Stimulated activated effector memory CD8-positive, alpha-beta T cell treated with anti-CD3 and anti-CD28 coated beads, Interleukin-12 subunit alpha, Interleukin-12 subunit beta, amount 100 ng/mL, for 72 hours (primary cell): ENCODE measurements around the gene HRH2.
"Not testable (repeated sequence)": the region's sequence is repeated elsewhere in the genome, so short reads cannot be mapped to it uniquely, and the experiment has no call there.

Source experiments
- ATAC-seq: fragments of 150-1000 bp; cut with Tn5 transposase; 2 replicates; pipeline ENCODE4 v1.10.0; 2021
- DNase-seq, 2 donors: peaks; one replicate each; pipeline ENCODE4 v3.0.0; 2021 to 2022; ENCODE audit warnings: low spot score in 2 of 2
- H3K27ac Mint-ChIP-seq: one replicate; pipeline ENCODE4 v1.8.0; 2022; ENCODE audit warnings: mild to moderate bottlenecking, mixed read lengths
- H3K36me3 Mint-ChIP-seq: one replicate; pipeline ENCODE4 v1.8.0; 2022; ENCODE audit warnings: mild to moderate bottlenecking, mixed read lengths
- H3K4me1 Mint-ChIP-seq: one replicate; pipeline ENCODE4 v1.8.0; 2022; ENCODE audit warnings: mixed read lengths
- H3K4me3 Mint-ChIP-seq: one replicate; pipeline ENCODE4 v1.8.0; 2022; ENCODE audit warnings: mild to moderate bottlenecking, mixed read lengths
- H3K9me3 Mint-ChIP-seq: one replicate; pipeline ENCODE4 v1.8.0; 2022; ENCODE audit warnings: mixed read lengths

HRH2 gene

DNA sequence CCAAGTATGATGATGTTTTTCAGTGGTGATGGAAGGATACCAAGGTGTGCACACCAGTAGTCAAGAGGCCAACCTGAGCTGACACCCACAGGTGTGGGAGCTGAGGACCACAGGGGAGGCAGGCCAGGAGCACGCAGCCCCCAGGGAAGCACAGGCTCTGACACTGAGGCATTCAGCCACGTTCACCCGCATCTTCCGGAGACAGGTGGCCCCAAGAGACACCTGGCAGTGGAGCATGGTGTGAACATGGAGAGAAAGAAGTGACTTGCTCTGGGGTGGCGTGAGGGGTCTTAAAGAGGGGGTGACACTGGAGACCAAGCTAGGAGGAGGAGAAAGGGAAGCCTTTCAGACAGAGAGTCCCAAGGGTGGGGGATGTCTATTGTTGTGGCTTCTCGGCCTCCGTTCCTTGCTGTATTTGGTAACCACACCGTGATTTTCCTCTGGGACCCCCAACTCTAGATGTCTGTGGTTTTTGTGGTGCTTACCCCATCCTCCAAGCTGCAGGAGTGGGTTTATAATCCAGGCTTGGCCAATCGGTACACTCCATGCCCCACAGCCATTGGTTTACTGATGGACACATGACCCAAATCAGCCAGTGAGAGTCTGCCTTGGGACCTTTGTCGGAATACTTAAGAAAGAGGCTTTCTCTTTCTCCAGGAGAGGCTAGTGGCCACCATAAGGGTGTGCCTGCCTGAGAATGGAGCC, 84.6 kb downstream of the HRH2 start:
- no peak overlapping the region for H3K4me3 Mint-ChIP-seq
- H3K4me1 Mint-ChIP-seq = peaks cover under 1% of the 10 kb centered on the region
- DNase-seq (no peak), ATAC-seq (no peak)
- no peaks in the 10 kb centered on the region for H3K9me3 Mint-ChIP-seq
- H3K36me3 Mint-ChIP-seq = no peaks in the 10 kb centered on the region
- no peak overlapping the region for H3K27ac Mint-ChIP-seq

DNA sequence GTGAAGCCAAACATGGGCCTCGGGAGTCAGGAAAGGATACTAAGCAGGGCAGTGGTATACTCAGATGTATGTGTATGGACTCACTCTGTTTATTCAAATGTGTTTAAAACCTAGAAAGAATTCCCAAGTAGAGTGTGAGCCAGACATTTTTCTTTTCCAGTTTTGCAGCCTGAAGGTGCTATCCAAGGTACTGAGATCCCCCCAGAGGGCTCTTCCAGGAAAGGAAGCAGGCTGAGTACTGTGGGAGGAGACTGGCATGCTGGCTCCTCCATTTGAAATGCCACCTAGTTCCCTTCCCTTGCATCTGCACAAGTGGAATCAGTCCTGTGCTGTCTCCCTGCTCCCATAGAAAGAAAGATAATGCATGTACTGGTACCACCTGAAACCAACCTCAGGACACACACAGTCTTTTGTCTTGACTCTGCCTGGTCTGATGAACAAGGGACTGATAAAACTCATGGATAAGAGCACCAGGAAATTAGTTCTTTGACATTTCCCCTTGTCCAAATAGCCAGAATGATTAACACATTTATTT, 85.9 kb downstream of the HRH2 start:
- Mint-ChIP-seq H3K36me3 (no peaks in the 10 kb centered on the region), H3K4me3 (no peak overlapping the region), H3K9me3 (no peaks in the 10 kb centered on the region), H3K27ac (no peak overlapping the region), H3K4me1 (peaks cover 7% of the 10 kb centered on the region)
- ATAC-seq (no peak), DNase-seq (no peak)

DNA sequence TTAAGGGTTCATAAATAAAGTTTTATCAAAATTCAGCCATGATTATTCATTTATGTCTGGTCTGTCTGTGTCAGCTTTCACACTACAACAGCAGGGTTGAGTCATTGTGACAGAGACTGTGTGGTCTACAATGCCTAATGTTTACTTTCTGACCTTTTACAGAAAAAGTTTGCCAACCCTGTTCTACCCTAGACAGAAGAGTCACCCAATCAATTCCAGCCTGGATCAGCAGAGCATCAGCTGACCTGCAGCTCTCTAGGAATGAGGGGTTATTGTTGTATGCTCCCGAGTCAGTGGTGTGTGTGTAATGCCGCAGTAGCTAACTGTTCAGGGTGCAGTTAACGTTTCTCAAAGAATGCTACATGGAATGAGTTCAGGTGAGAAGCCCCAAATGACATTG, 87.3 kb downstream of the HRH2 start:
- no peak overlapping the region for H3K27ac Mint-ChIP-seq
- DNase-seq = no peak
- peak; percentile 61 for ATAC-seq
- no peaks in the 10 kb centered on the region for H3K9me3 Mint-ChIP-seq
- H3K36me3 Mint-ChIP-seq = no peaks in the 10 kb centered on the region
- H3K4me3 Mint-ChIP-seq = no peak overlapping the region
- H3K4me1 Mint-ChIP-seq = peaks cover 7% of the 10 kb centered on the region

DNA sequence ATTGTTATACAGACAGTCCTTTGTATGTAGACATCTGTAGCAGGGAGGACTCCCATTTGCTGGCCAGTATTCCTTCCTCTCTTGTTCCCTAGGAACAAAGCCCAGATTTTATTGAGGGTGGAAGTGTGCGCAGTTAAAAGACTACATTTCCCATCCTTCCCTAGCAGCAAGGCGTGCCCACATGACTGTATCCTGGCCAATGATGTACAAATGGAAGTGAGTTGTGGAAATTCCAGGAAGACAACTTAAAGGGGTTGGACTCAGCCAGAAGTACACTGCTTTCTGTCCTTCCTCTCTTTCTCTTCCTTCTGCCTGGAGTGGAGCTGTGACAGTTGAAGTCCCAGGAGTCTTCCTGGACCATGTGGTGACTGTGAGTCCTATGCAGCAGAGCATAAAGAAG, 89.0 kb downstream of the HRH2 start:
- H3K27ac Mint-ChIP-seq = no peak overlapping the region
- ATAC-seq = no peak
- no peak for DNase-seq
- H3K4me1 Mint-ChIP-seq = peaks cover 7% of the 10 kb centered on the region
- H3K36me3 Mint-ChIP-seq = no peaks in the 10 kb centered on the region
- no peaks in the 10 kb centered on the region for H3K9me3 Mint-ChIP-seq
- H3K4me3 Mint-ChIP-seq = no peak overlapping the region

DNA sequence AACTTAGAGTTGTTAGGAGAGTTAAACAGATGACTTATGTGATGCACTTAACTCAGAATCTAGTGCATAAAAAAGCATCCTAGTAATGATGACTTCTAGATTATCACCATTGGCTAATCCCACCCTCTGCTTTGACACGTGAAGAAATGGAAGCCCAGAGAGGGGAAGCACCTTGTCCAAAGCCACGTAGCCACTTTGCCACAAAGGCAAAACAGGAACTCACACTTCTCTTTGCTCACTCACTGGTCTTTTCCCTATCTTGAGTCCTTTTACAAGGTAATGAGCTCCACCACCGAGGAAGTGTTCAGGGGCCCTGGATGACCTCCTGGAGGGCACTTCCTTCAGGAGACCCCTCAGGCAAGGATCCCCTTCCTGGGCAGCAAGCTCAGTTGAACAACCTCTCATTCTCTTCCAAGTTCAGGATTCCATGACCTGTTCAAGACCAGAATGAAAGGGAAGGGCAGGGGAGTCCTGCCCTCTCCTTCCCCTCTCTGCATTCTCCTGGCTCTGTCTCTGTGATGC, 89.7 kb downstream of the HRH2 start:
- Mint-ChIP-seq H3K9me3 (no peaks in the 10 kb centered on the region), H3K4me3 (no peak overlapping the region), H3K4me1 (peaks cover 7% of the 10 kb centered on the region), H3K36me3 (no peaks in the 10 kb centered on the region), H3K27ac (no peak overlapping the region)
- no peak for ATAC-seq
- DNase-seq = no peak

DNA sequence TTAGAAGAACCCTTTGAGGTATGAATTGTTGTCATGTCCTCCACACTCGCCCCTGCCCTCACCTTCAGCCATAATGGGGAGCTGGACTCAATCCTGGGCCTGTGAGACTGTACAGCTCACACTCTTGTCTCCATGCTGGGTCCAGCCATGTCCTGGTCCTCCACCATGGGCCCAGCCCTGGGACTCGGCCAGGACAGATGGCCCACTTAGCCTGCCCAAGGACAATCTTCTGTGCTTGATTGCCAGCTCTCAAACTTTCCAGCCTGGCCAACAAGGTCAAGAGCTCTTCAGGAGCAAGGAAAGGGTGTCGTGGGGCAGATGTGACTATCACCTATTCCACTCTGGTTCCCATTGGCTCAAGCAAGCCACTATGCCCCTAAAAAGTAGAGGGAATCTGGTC, 90.8 kb downstream of the HRH2 start:
- H3K27ac Mint-ChIP-seq = no peak overlapping the region
- no peaks in the 10 kb centered on the region for H3K36me3 Mint-ChIP-seq
- DNase-seq (no peak), ATAC-seq (no peak)
- no peaks in the 10 kb centered on the region for H3K9me3 Mint-ChIP-seq
- H3K4me1 Mint-ChIP-seq = peaks cover 7% of the 10 kb centered on the region
- H3K4me3 Mint-ChIP-seq = no peak overlapping the region

DNA sequence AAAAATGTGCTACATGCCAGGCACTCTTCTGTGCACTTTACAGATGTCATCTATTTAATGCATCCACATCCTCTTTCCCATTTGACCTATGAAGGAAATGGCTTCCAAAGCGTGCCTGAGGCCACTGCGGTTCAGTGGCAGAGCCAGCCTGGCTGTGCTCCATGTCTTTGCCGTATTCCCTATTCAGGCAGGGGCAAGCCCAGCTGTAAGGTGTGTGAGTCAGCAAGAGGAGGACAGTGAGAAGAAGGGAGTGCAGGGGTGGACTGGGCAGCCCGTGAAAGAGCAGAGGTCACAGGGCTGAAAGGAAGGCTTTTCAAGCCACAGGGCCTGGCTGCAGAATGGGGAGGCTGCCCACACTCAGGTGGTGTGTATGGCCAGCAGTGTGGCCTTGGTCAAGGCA, 91.7 kb downstream of the HRH2 start:
- H3K4me1 Mint-ChIP-seq = peaks cover 7% of the 10 kb centered on the region
- H3K36me3 Mint-ChIP-seq = no peaks in the 10 kb centered on the region
- no peak overlapping the region for H3K27ac Mint-ChIP-seq
- ATAC-seq = no peak
- DNase-seq = no peak
- no peaks in the 10 kb centered on the region for H3K9me3 Mint-ChIP-seq
- H3K4me3 Mint-ChIP-seq = no peak overlapping the region

DNA sequence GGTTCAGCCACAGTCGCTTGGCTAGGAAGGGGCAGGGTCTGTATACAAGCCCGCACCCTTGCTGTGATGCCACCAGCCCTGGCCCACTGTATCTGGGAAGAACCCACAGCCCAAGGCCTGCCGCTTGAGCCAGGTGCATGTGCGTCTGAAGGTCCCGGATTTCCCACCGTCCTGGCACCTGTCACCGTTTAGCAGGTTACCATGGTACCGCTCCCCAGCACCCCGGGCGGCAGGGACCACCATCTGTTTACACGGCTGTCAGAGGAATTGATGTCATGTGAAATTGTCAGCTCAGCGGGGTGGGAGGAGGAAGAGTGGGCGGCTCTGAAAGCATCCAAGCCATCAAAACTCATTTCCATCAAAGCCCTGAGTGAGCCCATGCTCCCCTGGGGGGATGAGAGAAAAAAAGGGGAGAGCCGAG, 92.7 kb downstream of the HRH2 start:
- peaks cover 7% of the 10 kb centered on the region for H3K4me1 Mint-ChIP-seq
- no peak overlapping the region for H3K27ac Mint-ChIP-seq
- no peak for ATAC-seq
- no peak overlapping the region for H3K4me3 Mint-ChIP-seq
- H3K36me3 Mint-ChIP-seq = no peaks in the 10 kb centered on the region
- no peaks in the 10 kb centered on the region for H3K9me3 Mint-ChIP-seq
- no peak for DNase-seq

DNA sequence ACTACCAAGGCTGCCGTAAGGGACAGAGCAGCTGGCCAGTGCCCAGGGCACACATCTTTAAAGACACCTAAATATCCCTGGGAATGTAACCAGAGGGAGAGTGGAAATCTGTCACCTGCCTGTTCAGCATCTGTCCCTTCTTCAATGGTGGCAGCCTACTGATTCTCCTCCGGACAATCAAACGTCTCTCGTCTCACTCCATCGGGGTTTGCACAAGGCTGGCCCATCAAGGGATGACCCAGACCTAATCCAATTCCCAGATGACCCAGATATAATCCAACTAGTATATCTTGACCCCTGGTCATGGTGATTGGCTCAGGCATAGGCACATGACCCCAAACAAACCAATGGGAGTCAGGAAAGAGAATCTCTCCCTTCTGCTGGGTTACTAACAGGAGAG, 93.5 kb downstream of the HRH2 start:
- Mint-ChIP-seq H3K36me3 (no peaks in the 10 kb centered on the region), H3K9me3 (no peaks in the 10 kb centered on the region), H3K27ac (no peak overlapping the region), H3K4me1 (peaks cover 7% of the 10 kb centered on the region), H3K4me3 (no peak overlapping the region)
- ATAC-seq (no peak), DNase-seq (no peak)

DNA sequence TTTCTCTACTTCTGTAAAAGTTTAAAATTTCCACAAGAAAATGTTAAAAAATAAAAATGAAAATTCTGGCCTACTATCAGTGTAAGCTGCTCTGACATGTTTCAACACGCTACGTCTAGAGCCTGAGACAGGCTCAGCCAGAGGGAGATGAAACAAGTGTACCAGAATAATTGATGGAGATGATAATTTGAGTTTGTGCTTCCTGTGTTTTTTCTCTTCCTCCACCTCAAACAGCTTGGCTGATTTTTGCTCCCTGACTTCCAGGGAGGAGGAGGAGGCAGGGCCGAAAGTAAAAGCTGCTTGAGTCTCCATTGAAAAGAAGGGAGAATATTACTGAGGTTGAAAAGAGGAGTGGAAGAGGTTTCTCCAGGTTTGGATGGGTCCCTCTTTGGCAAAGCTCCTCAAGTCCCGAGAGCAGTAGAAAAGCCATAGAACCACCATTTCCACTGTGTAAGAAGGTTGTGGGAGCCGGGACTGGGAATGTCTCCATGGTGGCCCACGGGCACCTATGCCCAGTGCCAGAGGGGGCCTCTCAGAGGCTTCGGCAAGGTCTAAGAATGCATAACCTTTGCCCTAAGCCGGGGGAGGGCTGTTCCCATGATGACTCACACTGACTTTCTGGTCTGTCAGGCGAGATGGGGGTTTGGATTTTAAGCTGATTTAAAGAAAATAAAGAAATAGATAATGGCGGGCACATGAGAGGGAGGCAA, 95.1 kb downstream of the HRH2 start:
- no peak for DNase-seq
- no peak overlapping the region for H3K27ac Mint-ChIP-seq
- H3K36me3 Mint-ChIP-seq = no peaks in the 10 kb centered on the region
- peaks cover 1% of the 10 kb centered on the region for H3K4me1 Mint-ChIP-seq
- ATAC-seq = no peak
- H3K4me3 Mint-ChIP-seq = no peak overlapping the region
- no peaks in the 10 kb centered on the region for H3K9me3 Mint-ChIP-seq

DNA sequence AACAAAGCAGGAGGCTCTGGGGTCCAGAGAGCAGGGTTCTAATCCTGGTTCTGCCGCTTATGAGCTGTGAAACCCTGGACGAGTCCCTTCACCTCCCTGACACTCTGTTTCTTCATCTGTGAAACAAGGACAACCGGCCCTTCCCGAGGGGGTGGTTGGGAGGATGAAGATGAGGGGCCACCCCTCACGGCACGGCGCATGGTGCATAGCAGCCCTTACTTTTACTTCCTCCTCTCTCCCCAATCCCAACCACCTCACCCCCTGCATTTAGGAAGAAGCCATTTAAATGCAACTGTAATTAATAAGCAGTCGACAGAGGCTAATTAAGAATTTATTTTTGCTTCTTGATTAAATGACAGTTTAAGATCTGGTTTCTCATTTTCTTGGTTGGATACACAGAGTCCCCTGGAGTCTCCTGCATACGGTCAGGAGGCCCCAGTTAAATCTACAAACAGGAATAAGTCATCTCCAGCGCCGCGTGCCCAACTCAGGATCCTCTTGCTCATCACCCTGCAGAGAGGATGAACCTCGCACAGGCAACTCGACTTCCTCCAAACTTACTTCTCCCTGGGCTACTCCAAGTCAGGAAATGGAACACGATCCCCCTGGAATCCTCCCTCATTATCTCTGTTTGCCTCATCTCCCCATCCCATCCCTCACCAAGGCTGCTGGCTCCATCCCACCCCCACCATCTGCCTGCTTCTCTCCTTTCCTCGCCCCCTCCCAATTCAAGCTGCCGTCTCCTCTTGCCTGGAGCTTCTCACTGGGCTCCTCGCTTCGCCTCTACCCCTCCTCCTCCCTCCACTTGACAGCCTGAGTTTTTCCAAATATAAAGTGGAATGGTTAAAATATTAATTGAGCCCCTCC, 95.9 kb downstream of the HRH2 start:
- Mint-ChIP-seq H3K36me3 (no peaks in the 10 kb centered on the region), H3K4me1 (no peaks in the 10 kb centered on the region), H3K27ac (no peak overlapping the region), H3K9me3 (no peaks in the 10 kb centered on the region), H3K4me3 (no peak overlapping the region)
- DNase-seq (no peak), ATAC-seq (no peak)

DNA sequence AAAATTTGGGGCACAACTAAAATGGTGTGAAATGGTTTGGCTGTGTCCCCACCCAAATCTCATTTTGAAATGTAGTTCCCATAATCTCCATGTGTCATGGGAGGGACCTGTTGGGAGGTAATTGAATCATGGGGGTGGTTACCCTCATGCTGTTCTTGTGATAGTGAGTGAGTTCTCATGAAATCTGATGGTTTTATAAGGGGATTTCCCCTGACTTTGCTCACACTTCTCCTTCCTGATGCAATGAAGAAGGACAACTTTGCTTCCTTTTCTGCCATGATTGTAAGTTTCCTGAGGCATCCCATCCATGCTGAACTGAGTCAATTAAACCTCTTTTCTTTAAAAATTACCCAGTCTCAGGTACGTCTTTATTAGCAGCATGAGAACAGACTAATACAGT, 102.1 kb downstream of the HRH2 start:
- H3K4me3 Mint-ChIP-seq, DNase-seq, H3K36me3 Mint-ChIP-seq, H3K4me1 Mint-ChIP-seq, ATAC-seq, H3K9me3 Mint-ChIP-seq, H3K27ac Mint-ChIP-seq: not testable (repeated sequence)
